ENCODE measurements around the gene NAPEPLD. TPM values are rescaled to one million over a fixed set of nuclear protein-coding genes. Genes with fewer than 3 reads are reported as not detected.
"Not testable (repeated sequence)": the region's sequence is repeated elsewhere in the genome, so short reads cannot be mapped to it uniquely, and the experiment has no call there.

The NAPEPLD gene
- total and polyA plus RNA-seq, 2 donors from 2014 or later, result 16.1 to 26.0 TPM

DNA sequence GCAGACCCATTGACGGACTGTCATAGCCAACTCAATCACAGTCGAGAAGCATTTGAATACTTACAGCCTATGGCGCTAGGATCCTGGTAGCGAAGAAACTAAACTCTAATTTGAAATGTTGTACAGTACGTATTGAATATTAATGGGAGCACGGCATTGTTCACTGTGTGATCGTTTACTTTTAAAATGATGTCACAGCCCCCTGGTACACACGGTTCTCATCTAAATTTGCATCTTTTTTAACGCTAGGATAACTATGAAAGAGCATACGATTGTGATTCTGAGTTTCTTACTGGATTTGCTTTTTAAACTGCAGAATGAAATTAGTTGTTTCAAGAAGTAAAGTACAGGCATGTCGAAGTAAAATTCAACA, 895 bp upstream of the NAPEPLD start:
- Histone ChIP-seq H3K9me3 (ENCODE audit: control insufficient read depth in 2 of 3, insufficient read depth in 1 of 3, low read length in 3 of 3) (no peaks in the 10 kb centered on the region), H3K4me3 (ENCODE audit: low read length in 3 of 3) (peak overlapping the region; percentile 9 to 91 (median 71)), H3K27ac (ENCODE audit: low read depth in 2 of 2, low read length in 2 of 2) (peak overlapping the region; percentile 98), H3K9ac (ENCODE audit: low read length in 3 of 3) (peak overlapping the region in 1 of 3 donors; percentile 81), H3K27me3 (ENCODE audit: control insufficient read depth, insufficient read depth, low read length) (no peaks in the 10 kb centered on the region), H3K36me3 (ENCODE audit: control insufficient read depth in 2 of 3, insufficient read depth in 3 of 3, low read length in 3 of 3) (no peaks in the 10 kb centered on the region), H3K4me1 (ENCODE audit: control insufficient read depth in 2 of 3, insufficient read depth in 2 of 3, low read depth in 1 of 3, low read length in 3 of 3) (peaks cover 5 to 12% (median 8%) of the 10 kb centered on the region in 3 donors)
- intact Hi-C loops (cut with DNase I), result no loop called here
- no peak for TF ChIP-seq CTCF (IDR thresholded peaks at IDR 0.05; ENCODE audit: borderline replicate concordance, extremely low read depth, insufficient read depth)
- no peak for DNase-seq
- FAIRE-seq, result no peak

DNA sequence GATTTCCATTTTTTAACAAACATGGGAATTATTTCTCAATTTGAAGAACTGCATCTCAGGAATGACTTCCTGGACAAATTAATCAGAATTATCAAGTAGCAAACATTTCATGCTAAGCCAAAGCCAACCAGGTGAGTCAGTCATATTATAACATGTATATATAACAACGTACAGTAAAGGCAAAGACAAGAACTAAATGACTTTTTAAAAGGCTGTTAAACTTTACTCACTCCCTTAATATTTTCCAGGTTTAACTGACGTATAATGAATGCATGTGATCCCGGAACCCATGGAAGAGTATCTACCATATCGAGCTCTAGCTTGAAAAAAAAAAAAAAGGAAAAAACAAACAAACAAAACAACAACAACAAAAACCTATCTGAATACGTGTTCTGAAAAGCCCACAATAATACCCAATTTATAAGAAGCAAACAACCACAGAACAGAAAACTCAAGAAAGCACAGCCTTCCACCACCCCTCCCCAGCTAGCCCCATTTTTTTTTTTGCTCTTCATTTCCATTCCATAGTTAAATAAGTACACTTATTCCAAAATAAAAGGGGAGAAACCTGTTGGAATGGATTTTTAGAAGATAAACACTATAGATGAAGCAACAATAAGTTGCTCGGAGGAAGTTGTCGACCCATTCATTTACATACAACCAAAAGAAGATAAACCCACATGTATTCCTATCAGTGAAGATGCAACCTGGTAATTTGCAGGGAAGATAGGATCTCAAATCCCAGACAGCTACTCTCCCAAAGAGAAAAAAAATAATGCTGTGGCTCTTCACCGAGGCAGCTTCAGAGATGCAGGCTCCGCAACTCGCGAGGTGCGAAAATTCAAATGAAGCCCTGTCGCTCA, 537 bp downstream of the NAPEPLD start:
- no peak for TF ChIP-seq CTCF (IDR thresholded peaks at IDR 0.05; ENCODE audit: borderline replicate concordance, extremely low read depth, insufficient read depth)
- DNase-seq, result peak in 2 of 5 donors; percentile 43 to 48
- no peaks in the 10 kb centered on the region for H3K9me3 ChIP-seq (ENCODE audit: control insufficient read depth in 2 of 3, insufficient read depth in 1 of 3, low read length in 3 of 3)
- FAIRE-seq, result no peak
- peaks cover 5 to 12% (median 8%) of the 10 kb centered on the region in 3 donors for H3K4me1 ChIP-seq (ENCODE audit: control insufficient read depth in 2 of 3, insufficient read depth in 2 of 3, low read depth in 1 of 3, low read length in 3 of 3)
- peak overlapping the region; percentile 91 to 95 (median 93) for H3K4me3 ChIP-seq (ENCODE audit: low read length in 3 of 3)
- H3K36me3 ChIP-seq (ENCODE audit: control insufficient read depth in 2 of 3, insufficient read depth in 3 of 3, low read length in 3 of 3), result no peaks in the 10 kb centered on the region
- peak overlapping the region; percentile 98 for H3K27ac ChIP-seq (ENCODE audit: low read depth in 2 of 2, low read length in 2 of 2)
- intact Hi-C loops (cut with DNase I), result no loop called here
- no peaks in the 10 kb centered on the region for H3K27me3 ChIP-seq (ENCODE audit: control insufficient read depth, insufficient read depth, low read length)
- peak overlapping the region; percentile 81 to 97 (median 89) for H3K9ac ChIP-seq (ENCODE audit: low read length in 3 of 3)

- H3K27ac ChIP-seq (ENCODE audit: low read depth in 2 of 2, low read length in 2 of 2); H3K9ac ChIP-seq (ENCODE audit: low read length in 3 of 3); H3K4me3 ChIP-seq (ENCODE audit: low read length in 3 of 3); intact Hi-C loops (cut with DNase I); H3K27me3 ChIP-seq (ENCODE audit: control insufficient read depth, insufficient read depth, low read length); H3K9me3 ChIP-seq (ENCODE audit: control insufficient read depth in 2 of 3, insufficient read depth in 1 of 3, low read length in 3 of 3); DNase-seq; H3K36me3 ChIP-seq (ENCODE audit: control insufficient read depth in 2 of 3, insufficient read depth in 3 of 3, low read length in 3 of 3); FAIRE-seq: not testable (repeated sequence)
- peaks cover 0 to 10% (median 4%) of the 10 kb centered on the region in 3 donors for H3K4me1 ChIP-seq (ENCODE audit: control insufficient read depth in 2 of 3, insufficient read depth in 2 of 3, low read depth in 1 of 3, low read length in 3 of 3)
Observed at GRCh38 chr7:103144754-103145153, 4.1 kb downstream of the NAPEPLD start.

- no peak for TF ChIP-seq CTCF (IDR thresholded peaks at IDR 0.05; ENCODE audit: borderline replicate concordance, extremely low read depth, insufficient read depth)
- DNase-seq, result no peak
- Histone ChIP-seq H3K27ac (ENCODE audit: low read depth in 2 of 2, low read length in 2 of 2) (no peak overlapping the region), H3K9ac (ENCODE audit: low read length in 3 of 3) (no peak overlapping the region), H3K27me3 (ENCODE audit: control insufficient read depth, insufficient read depth, low read length) (no peaks in the 10 kb centered on the region), H3K4me1 (ENCODE audit: control insufficient read depth in 2 of 3, insufficient read depth in 2 of 3, low read depth in 1 of 3, low read length in 3 of 3) (peaks cover 0 to 9% (median 2%) of the 10 kb centered on the region in 3 donors), H3K9me3 (ENCODE audit: control insufficient read depth in 2 of 3, insufficient read depth in 1 of 3, low read length in 3 of 3) (no peaks in the 10 kb centered on the region), H3K4me3 (ENCODE audit: low read length in 3 of 3) (no peak overlapping the region), H3K36me3 (ENCODE audit: control insufficient read depth in 2 of 3, insufficient read depth in 3 of 3, low read length in 3 of 3) (no peaks in the 10 kb centered on the region)
- intact Hi-C loops (cut with DNase I), result no loop called here
- FAIRE-seq, result no peak
Observed at GRCh38 chr7:103143868-103144267, 5.0 kb downstream of the NAPEPLD start.

All from kidney (tissue), 14 donors.